GM23338 (cell line): ENCODE data around the gene SYT14.

Experiments
- CREB1 ChIP-seq: fragments of 250-450 bp; sonication (Bioruptor Pico); IDR thresholded peaks from 2 replicates; pipeline ENCODE4 v1.5.0; 2020; ENCODE audit warnings: low read depth, mild to moderate bottlenecking, moderate library complexity
- EZH2 ChIP-seq: fragments of 200-600 bp; sonication (generic); IDR thresholded peaks from one replicate; pipeline ENCODE4 v1.8.0; 2017; ENCODE audit warnings: antibody characterized with exemption, mild to moderate bottlenecking, low read depth; ENCODE audit not compliant: unreplicated experiment
- EZH2phosphoT487 ChIP-seq: fragments of 200-600 bp; sonication (generic); IDR thresholded peaks from one replicate; pipeline ENCODE4 v1.8.1; 2018; ENCODE audit warnings: antibody characterized with exemption; ENCODE audit not compliant: unreplicated experiment
- JUNB ChIP-seq: IDR thresholded peaks from one replicate; pipeline ENCODE4 v1.6.1; 2016; ENCODE audit warnings: antibody characterized with exemption; ENCODE audit not compliant: unreplicated experiment
- POLR2AphosphoS5 ChIP-seq: IDR thresholded peaks from 2 replicates; pipeline ENCODE4 v1.6.1; 2016; ENCODE audit warnings: antibody characterized with exemption, low read depth
- STAT1 ChIP-seq: IDR thresholded peaks from one replicate; pipeline ENCODE4 v1.6.1; 2016; ENCODE audit warnings: antibody characterized with exemption; ENCODE audit not compliant: unreplicated experiment
- ZNF114 ChIP-seq: fragments of 250-450 bp; sonication (Bioruptor Pico); IDR thresholded peaks from 2 replicates; pipeline ENCODE4 v1.5.0; 2020; ENCODE audit warnings: mild to moderate bottlenecking, moderate library complexity
- TF ChIP-seq, protein P1 (sequence below), 2 experiments: fragments of 200-600 bp in 1 of 2; sonication (generic) in 1 of 2; conservative IDR thresholded peaks; 2 replicates each; pipeline versions ENCODE4 v1.5.1 to v1.6.1; 2016 to 2017; ENCODE audit warnings: antibody characterized with exemption in 2 of 2, low read depth in 2 of 2, mild to moderate bottlenecking in 2 of 2, moderate library complexity in 1 of 2
- TF ChIP-seq, protein P2 (sequence below): IDR thresholded peaks from one replicate; pipeline ENCODE4 v1.6.1; 2018; ENCODE audit warnings: antibody characterized with exemption; ENCODE audit not compliant: unreplicated experiment

DNA sequence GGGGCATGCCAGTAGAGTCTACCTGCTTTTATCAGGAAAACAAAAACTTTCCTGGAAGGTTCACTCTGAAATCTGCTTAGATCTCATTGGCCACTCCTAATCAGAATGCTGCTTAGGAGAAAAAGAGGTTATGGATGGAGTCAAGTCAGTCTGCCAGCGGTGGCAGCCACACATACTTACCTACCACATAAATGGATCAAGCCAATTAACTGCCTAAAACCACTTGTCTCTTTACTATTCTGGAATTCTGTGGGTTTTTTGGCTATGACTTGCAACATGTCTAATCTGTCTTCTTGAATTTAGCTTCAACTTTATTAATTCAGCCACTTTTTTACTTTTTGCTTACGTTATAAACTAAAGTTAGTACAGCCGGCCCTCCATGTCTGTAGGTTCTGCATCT is 154.3 kb downstream of the SYT14 start:
- TF ChIP-seq, protein P1, sequence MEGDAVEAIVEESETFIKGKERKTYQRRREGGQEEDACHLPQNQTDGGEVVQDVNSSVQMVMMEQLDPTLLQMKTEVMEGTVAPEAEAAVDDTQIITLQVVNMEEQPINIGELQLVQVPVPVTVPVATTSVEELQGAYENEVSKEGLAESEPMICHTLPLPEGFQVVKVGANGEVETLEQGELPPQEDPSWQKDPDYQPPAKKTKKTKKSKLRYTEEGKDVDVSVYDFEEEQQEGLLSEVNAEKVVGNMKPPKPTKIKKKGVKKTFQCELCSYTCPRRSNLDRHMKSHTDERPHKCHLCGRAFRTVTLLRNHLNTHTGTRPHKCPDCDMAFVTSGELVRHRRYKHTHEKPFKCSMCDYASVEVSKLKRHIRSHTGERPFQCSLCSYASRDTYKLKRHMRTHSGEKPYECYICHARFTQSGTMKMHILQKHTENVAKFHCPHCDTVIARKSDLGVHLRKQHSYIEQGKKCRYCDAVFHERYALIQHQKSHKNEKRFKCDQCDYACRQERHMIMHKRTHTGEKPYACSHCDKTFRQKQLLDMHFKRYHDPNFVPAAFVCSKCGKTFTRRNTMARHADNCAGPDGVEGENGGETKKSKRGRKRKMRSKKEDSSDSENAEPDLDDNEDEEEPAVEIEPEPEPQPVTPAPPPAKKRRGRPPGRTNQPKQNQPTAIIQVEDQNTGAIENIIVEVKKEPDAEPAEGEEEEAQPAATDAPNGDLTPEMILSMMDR (conservative IDR thresholded peaks at IDR 0.05; ENCODE audit: low read depth in 2 of 2): no peak
- TF ChIP-seq EZH2: no peak
- TF ChIP-seq JUNB: no peak
- TF ChIP-seq POLR2AphosphoS5: no peak
- TF ChIP-seq, protein P2, sequence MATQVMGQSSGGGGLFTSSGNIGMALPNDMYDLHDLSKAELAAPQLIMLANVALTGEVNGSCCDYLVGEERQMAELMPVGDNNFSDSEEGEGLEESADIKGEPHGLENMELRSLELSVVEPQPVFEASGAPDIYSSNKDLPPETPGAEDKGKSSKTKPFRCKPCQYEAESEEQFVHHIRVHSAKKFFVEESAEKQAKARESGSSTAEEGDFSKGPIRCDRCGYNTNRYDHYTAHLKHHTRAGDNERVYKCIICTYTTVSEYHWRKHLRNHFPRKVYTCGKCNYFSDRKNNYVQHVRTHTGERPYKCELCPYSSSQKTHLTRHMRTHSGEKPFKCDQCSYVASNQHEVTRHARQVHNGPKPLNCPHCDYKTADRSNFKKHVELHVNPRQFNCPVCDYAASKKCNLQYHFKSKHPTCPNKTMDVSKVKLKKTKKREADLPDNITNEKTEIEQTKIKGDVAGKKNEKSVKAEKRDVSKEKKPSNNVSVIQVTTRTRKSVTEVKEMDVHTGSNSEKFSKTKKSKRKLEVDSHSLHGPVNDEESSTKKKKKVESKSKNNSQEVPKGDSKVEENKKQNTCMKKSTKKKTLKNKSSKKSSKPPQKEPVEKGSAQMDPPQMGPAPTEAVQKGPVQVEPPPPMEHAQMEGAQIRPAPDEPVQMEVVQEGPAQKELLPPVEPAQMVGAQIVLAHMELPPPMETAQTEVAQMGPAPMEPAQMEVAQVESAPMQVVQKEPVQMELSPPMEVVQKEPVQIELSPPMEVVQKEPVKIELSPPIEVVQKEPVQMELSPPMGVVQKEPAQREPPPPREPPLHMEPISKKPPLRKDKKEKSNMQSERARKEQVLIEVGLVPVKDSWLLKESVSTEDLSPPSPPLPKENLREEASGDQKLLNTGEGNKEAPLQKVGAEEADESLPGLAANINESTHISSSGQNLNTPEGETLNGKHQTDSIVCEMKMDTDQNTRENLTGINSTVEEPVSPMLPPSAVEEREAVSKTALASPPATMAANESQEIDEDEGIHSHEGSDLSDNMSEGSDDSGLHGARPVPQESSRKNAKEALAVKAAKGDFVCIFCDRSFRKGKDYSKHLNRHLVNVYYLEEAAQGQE: no peak
- TF ChIP-seq STAT1: no peak
- TF ChIP-seq EZH2phosphoT487: no peak
- TF ChIP-seq CREB1 (CRISPR knock-in tag): no peak
- TF ChIP-seq ZNF114 (CRISPR knock-in tag): no peak
